ENCODE measurements around the gene RBBP5.

DNA sequence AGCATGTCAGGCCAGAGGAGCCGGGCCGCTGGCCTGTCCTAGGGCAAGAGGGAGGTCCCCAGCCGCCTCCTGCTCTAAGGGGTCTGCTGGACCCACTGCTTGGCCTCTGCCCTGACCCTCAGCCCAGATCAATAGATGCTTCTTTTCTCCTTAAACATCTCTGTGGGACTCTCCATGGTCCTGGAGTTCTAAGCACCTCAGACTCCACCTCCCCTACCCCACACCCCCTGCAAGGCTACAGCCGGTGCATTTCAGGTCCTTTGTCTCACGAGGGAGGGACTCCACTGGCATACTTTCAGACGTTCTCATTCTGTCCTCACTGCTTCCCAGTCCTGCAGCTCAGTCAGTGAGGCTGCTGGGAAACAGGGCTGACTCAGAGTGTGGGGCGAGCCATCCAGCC is 67.8 kb downstream of the RBBP5 start:
- TF ChIP-seq POLR2AphosphoS5 (IDR thresholded peaks at IDR 0.05; ENCODE audit: low read depth) (no peak), CREB1 (CRISPR knock-in tag; IDR thresholded peaks at IDR 0.05; ENCODE audit: low read depth) (no peak)
- TF ChIP-seq, protein P1, sequence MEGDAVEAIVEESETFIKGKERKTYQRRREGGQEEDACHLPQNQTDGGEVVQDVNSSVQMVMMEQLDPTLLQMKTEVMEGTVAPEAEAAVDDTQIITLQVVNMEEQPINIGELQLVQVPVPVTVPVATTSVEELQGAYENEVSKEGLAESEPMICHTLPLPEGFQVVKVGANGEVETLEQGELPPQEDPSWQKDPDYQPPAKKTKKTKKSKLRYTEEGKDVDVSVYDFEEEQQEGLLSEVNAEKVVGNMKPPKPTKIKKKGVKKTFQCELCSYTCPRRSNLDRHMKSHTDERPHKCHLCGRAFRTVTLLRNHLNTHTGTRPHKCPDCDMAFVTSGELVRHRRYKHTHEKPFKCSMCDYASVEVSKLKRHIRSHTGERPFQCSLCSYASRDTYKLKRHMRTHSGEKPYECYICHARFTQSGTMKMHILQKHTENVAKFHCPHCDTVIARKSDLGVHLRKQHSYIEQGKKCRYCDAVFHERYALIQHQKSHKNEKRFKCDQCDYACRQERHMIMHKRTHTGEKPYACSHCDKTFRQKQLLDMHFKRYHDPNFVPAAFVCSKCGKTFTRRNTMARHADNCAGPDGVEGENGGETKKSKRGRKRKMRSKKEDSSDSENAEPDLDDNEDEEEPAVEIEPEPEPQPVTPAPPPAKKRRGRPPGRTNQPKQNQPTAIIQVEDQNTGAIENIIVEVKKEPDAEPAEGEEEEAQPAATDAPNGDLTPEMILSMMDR (conservative IDR thresholded peaks at IDR 0.05; ENCODE audit: low read depth in 2 of 2) = no peak
- TF ChIP-seq, protein P2, sequence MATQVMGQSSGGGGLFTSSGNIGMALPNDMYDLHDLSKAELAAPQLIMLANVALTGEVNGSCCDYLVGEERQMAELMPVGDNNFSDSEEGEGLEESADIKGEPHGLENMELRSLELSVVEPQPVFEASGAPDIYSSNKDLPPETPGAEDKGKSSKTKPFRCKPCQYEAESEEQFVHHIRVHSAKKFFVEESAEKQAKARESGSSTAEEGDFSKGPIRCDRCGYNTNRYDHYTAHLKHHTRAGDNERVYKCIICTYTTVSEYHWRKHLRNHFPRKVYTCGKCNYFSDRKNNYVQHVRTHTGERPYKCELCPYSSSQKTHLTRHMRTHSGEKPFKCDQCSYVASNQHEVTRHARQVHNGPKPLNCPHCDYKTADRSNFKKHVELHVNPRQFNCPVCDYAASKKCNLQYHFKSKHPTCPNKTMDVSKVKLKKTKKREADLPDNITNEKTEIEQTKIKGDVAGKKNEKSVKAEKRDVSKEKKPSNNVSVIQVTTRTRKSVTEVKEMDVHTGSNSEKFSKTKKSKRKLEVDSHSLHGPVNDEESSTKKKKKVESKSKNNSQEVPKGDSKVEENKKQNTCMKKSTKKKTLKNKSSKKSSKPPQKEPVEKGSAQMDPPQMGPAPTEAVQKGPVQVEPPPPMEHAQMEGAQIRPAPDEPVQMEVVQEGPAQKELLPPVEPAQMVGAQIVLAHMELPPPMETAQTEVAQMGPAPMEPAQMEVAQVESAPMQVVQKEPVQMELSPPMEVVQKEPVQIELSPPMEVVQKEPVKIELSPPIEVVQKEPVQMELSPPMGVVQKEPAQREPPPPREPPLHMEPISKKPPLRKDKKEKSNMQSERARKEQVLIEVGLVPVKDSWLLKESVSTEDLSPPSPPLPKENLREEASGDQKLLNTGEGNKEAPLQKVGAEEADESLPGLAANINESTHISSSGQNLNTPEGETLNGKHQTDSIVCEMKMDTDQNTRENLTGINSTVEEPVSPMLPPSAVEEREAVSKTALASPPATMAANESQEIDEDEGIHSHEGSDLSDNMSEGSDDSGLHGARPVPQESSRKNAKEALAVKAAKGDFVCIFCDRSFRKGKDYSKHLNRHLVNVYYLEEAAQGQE (IDR thresholded peaks at IDR 0.05; ENCODE audit: unreplicated experiment) = no peak
- TF ChIP-seq, protein P3, sequence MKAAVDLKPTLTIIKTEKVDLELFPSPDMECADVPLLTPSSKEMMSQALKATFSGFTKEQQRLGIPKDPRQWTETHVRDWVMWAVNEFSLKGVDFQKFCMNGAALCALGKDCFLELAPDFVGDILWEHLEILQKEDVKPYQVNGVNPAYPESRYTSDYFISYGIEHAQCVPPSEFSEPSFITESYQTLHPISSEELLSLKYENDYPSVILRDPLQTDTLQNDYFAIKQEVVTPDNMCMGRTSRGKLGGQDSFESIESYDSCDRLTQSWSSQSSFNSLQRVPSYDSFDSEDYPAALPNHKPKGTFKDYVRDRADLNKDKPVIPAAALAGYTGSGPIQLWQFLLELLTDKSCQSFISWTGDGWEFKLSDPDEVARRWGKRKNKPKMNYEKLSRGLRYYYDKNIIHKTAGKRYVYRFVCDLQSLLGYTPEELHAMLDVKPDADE (IDR thresholded peaks at IDR 0.05) = no peak
